Measurements from ENCODE around the gene SC5D. TPM values are rescaled to one million over a fixed set of nuclear protein-coding genes. Genes with fewer than 3 reads are reported as not detected.

SC5D gene
- total and polyA plus RNA-seq, 5 donors from 2014 or later, result 8.0 to 81.4 (median 10.9) TPM

DNA sequence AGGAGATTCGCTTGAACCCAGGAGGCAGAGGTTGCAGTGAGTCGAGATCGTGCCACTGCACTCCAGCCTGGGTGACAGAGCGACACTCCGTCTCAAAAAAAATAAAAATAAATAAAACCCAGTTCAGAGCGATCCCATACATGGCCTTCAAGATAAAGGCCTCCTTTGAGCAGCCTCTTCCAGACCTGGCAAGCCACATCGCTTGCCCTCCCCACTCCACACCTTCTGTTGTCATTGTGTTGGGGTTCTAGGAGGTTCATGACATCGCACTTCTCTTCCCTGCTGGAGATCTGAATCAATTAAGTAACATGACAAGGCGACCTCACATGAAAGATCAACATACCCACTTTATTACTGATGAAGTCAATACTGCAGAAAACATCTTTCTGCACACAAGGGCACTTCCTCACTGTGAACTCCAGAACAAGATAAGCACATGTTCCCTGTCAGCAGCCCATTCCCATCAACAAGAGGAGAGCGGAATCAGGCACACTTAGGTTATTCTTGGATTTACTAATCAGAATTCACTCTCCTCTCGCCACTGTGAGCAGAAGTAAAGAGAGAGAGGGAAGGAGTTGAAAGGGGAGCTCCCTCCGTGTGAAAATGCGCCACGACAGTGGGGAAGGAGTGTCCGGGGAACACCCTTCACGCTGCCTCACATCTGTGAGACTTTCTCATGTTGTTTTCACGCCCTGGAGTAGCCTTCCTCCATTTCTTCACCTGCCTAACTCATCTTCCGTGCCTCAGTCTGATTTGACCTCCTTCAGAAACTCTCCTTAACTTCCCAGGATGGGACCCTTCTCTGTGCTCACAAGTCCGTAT lies 38.3 kb downstream of the SC5D start:
- Histone ChIP-seq H3K27me3 (ENCODE audit: control insufficient read depth, insufficient read depth, low read length) (peaks cover 3% of the 10 kb centered on the region), H3K36me3 (ENCODE audit: control insufficient read depth, insufficient read depth, low read length) (no peaks in the 10 kb centered on the region), H3K4me3 (ENCODE audit: low read depth, low read length) (no peak overlapping the region), H3K27ac (ENCODE audit: insufficient read depth, low read length, poor library complexity, severe bottlenecking) (no peak overlapping the region), H3K9me3 (ENCODE audit: control insufficient read depth in 2 of 2, low read length in 2 of 2) (no peaks in the 10 kb centered on the region), H3K4me1 (ENCODE audit: control insufficient read depth, insufficient read depth, low read length, poor library complexity, severe bottlenecking) (peaks cover 20% of the 10 kb centered on the region)
- H3K36me3 Mint-ChIP-seq, result peaks cover 3% of the 10 kb centered on the region
- H3K9me3 Mint-ChIP-seq, result no peaks in the 10 kb centered on the region
- DNase-seq (no peak), ATAC-seq (ENCODE audit: low read depth in 2 of 2) (no peak)
- H3K27ac Mint-ChIP-seq, result peak overlapping the region in 1 of 3 donors; percentile 13
- peaks cover 0 to 7% (median 1%) of the 10 kb centered on the region in 4 donors for H3K4me1 Mint-ChIP-seq
- peaks cover 8% of the 10 kb centered on the region for H3K27me3 Mint-ChIP-seq
- H3K4me3 Mint-ChIP-seq, result no peak overlapping the region

GRCh38 chr11:121334973-121335710 lies 42.6 kb downstream of the SC5D start:
- ATAC-seq (ENCODE audit: low read depth in 2 of 2) (no peak), DNase-seq (no peak)
- H3K27me3 Mint-ChIP-seq, result peaks cover 13% of the 10 kb centered on the region
- Histone ChIP-seq H3K4me3 (ENCODE audit: low read depth, low read length) (no peak overlapping the region), H3K27me3 (ENCODE audit: control insufficient read depth, insufficient read depth, low read length) (peaks cover 3% of the 10 kb centered on the region), H3K9me3 (ENCODE audit: control insufficient read depth in 2 of 2, low read length in 2 of 2) (no peaks in the 10 kb centered on the region), H3K27ac (ENCODE audit: insufficient read depth, low read length, poor library complexity, severe bottlenecking) (no peak overlapping the region), H3K4me1 (ENCODE audit: control insufficient read depth, insufficient read depth, low read length, poor library complexity, severe bottlenecking) (no peaks in the 10 kb centered on the region), H3K36me3 (ENCODE audit: control insufficient read depth, insufficient read depth, low read length) (no peaks in the 10 kb centered on the region)
- peak overlapping the region in 1 of 3 donors; percentile 31 for H3K27ac Mint-ChIP-seq
- peaks cover 3% of the 10 kb centered on the region for H3K36me3 Mint-ChIP-seq
- H3K4me3 Mint-ChIP-seq, result no peak overlapping the region
- H3K9me3 Mint-ChIP-seq, result peaks cover 0 to 2% (median 0%) of the 10 kb centered on the region in 7 donors
- peaks cover 5 to 9% (median 7%) of the 10 kb centered on the region in 4 donors for H3K4me1 Mint-ChIP-seq

GRCh38 chr11:121336279-121336937 lies 43.8 kb downstream of the SC5D start:
- Histone ChIP-seq H3K36me3 (ENCODE audit: control insufficient read depth, insufficient read depth, low read length) (no peaks in the 10 kb centered on the region), H3K4me1 (ENCODE audit: control insufficient read depth, insufficient read depth, low read length, poor library complexity, severe bottlenecking) (no peaks in the 10 kb centered on the region), H3K27me3 (ENCODE audit: control insufficient read depth, insufficient read depth, low read length) (peaks cover 3% of the 10 kb centered on the region), H3K9me3 (ENCODE audit: control insufficient read depth in 2 of 2, low read length in 2 of 2) (no peaks in the 10 kb centered on the region), H3K27ac (ENCODE audit: insufficient read depth, low read length, poor library complexity, severe bottlenecking) (no peak overlapping the region), H3K4me3 (ENCODE audit: low read depth, low read length) (no peak overlapping the region)
- DNase-seq (peak in 1 of 3 donors; percentile 27), ATAC-seq (ENCODE audit: low read depth in 2 of 2) (no peak)
- H3K4me1 Mint-ChIP-seq, result peaks cover 5 to 12% (median 9%) of the 10 kb centered on the region in 4 donors
- peak overlapping the region in 1 of 3 donors; percentile 53 for H3K27ac Mint-ChIP-seq
- peaks cover 0 to 2% (median 0%) of the 10 kb centered on the region in 7 donors for H3K9me3 Mint-ChIP-seq
- peaks cover 13% of the 10 kb centered on the region for H3K27me3 Mint-ChIP-seq
- H3K4me3 Mint-ChIP-seq, result no peak overlapping the region
- H3K36me3 Mint-ChIP-seq, result peaks cover 3% of the 10 kb centered on the region

DNA sequence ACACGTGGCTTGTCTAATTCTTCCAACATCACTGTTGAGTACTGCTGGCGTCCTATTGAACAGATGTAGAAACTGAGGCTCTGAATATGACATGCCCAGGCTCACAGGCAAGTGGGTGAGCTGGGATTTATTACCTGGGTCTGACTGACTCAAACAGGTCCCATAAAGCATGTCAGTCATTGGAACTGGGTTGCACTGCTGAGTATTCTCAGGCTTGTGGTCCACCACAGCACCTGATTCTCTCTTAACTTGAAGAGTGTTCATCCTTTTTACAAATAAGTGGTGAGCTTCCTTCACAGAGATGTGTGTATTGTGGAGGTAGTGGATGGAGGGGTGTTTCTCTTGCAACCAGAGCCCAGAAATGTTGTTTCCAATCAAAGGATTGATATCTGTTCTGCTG lies 44.5 kb downstream of the SC5D start:
- Histone ChIP-seq H3K27me3 (ENCODE audit: control insufficient read depth, insufficient read depth, low read length) (peaks cover 3% of the 10 kb centered on the region), H3K9me3 (ENCODE audit: control insufficient read depth in 2 of 2, low read length in 2 of 2) (no peaks in the 10 kb centered on the region), H3K4me1 (ENCODE audit: control insufficient read depth, insufficient read depth, low read length, poor library complexity, severe bottlenecking) (no peaks in the 10 kb centered on the region), H3K27ac (ENCODE audit: insufficient read depth, low read length, poor library complexity, severe bottlenecking) (no peak overlapping the region), H3K36me3 (ENCODE audit: control insufficient read depth, insufficient read depth, low read length) (no peaks in the 10 kb centered on the region), H3K4me3 (ENCODE audit: low read depth, low read length) (no peak overlapping the region)
- DNase-seq (peak in 1 of 3 donors; percentile 75), ATAC-seq (ENCODE audit: low read depth in 2 of 2) (peak in 1 of 2 donors; percentile 38)
- Mint-ChIP-seq H3K27ac (no peak overlapping the region), H3K27me3 (peaks cover 13% of the 10 kb centered on the region), H3K4me3 (no peak overlapping the region), H3K36me3 (peaks cover 3% of the 10 kb centered on the region), H3K4me1 (peaks cover 5 to 16% (median 10%) of the 10 kb centered on the region in 4 donors), H3K9me3 (peaks cover 0 to 2% (median 0%) of the 10 kb centered on the region in 7 donors)

DNA sequence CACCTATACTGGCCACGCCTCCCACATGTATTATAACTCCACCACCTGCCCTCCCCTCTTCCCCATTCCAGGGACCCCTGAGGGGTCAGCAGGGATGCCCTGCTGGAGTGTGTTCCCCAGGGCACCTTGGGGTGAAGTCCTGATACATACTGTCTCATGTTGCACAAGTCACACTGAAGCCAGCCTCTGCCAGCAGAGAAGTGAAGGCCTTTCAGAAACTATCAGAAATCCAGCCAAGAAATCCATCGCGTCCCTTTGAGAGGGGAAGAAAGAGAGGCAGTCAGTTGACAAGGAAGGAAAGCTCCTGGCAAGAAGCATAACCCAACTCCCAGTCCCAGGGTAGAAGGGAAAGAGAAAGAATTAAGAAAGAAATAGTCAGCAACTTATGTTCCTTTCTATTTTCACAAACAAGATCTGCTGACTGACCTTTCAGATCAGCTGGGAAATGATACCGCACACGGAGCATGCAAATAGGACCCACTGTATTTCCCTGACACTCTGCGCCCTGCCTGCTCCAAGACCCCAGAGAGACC lies 45.2 kb downstream of the SC5D start:
- H3K27me3 ChIP-seq (ENCODE audit: control insufficient read depth, insufficient read depth, low read length), result peaks cover 3% of the 10 kb centered on the region
- no peak overlapping the region for H3K27ac Mint-ChIP-seq
- H3K27ac ChIP-seq (ENCODE audit: insufficient read depth, low read length, poor library complexity, severe bottlenecking), result no peak overlapping the region
- H3K4me1 Mint-ChIP-seq, result peaks cover 5 to 16% (median 10%) of the 10 kb centered on the region in 4 donors
- H3K4me1 ChIP-seq (ENCODE audit: control insufficient read depth, insufficient read depth, low read length, poor library complexity, severe bottlenecking), result no peaks in the 10 kb centered on the region
- H3K9me3 Mint-ChIP-seq, result peaks cover 0 to 2% (median 0%) of the 10 kb centered on the region in 7 donors
- no peaks in the 10 kb centered on the region for H3K36me3 ChIP-seq (ENCODE audit: control insufficient read depth, insufficient read depth, low read length)
- H3K36me3 Mint-ChIP-seq, result no peaks in the 10 kb centered on the region
- no peaks in the 10 kb centered on the region for H3K9me3 ChIP-seq (ENCODE audit: control insufficient read depth in 2 of 2, low read length in 2 of 2)
- DNase-seq (no peak), ATAC-seq (ENCODE audit: low read depth in 2 of 2) (no peak)
- H3K27me3 Mint-ChIP-seq, result peaks cover 13% of the 10 kb centered on the region
- H3K4me3 ChIP-seq (ENCODE audit: low read depth, low read length), result no peak overlapping the region
- no peak overlapping the region for H3K4me3 Mint-ChIP-seq

GRCh38 chr11:121338536-121338935 lies 46.0 kb downstream of the SC5D start:
- peaks cover 5 to 16% (median 10%) of the 10 kb centered on the region in 4 donors for H3K4me1 Mint-ChIP-seq

GRCh38 chr11:121340032-121340580 lies 47.5 kb downstream of the SC5D start:
- Mint-ChIP-seq H3K4me3 (no peak overlapping the region), H3K36me3 (no peaks in the 10 kb centered on the region), H3K27ac (peak overlapping the region in 1 of 3 donors; percentile 70), H3K9me3 (peaks cover 0 to 4% (median 0%) of the 10 kb centered on the region in 7 donors), H3K4me1 (peaks cover 5 to 11% (median 9%) of the 10 kb centered on the region in 4 donors), H3K27me3 (peaks cover 5% of the 10 kb centered on the region)
- H3K4me1 ChIP-seq (ENCODE audit: control insufficient read depth, insufficient read depth, low read length, poor library complexity, severe bottlenecking), result no peaks in the 10 kb centered on the region
- no peaks in the 10 kb centered on the region for H3K27me3 ChIP-seq (ENCODE audit: control insufficient read depth, insufficient read depth, low read length)
- no peak overlapping the region for H3K4me3 ChIP-seq (ENCODE audit: low read depth, low read length)
- H3K27ac ChIP-seq (ENCODE audit: insufficient read depth, low read length, poor library complexity, severe bottlenecking), result no peak overlapping the region
- no peaks in the 10 kb centered on the region for H3K9me3 ChIP-seq (ENCODE audit: control insufficient read depth in 2 of 2, low read length in 2 of 2)
- no peak for DNase-seq
- no peak for ATAC-seq (ENCODE audit: low read depth in 2 of 2)
- no peaks in the 10 kb centered on the region for H3K36me3 ChIP-seq (ENCODE audit: control insufficient read depth, insufficient read depth, low read length)

More at GRCh38 chr11:121338536-121338935, 46.0 kb downstream of the SC5D start:
- H3K27me3 Mint-ChIP-seq, result peaks cover 13% of the 10 kb centered on the region
- DNase-seq, result no peak
- H3K9me3 Mint-ChIP-seq, result peaks cover 0 to 2% (median 0%) of the 10 kb centered on the region in 7 donors
- no peaks in the 10 kb centered on the region for H3K4me1 ChIP-seq (ENCODE audit: control insufficient read depth, insufficient read depth, low read length, poor library complexity, severe bottlenecking)
- H3K27me3 ChIP-seq (ENCODE audit: control insufficient read depth, insufficient read depth, low read length), result no peaks in the 10 kb centered on the region
- no peak overlapping the region for H3K27ac ChIP-seq (ENCODE audit: insufficient read depth, low read length, poor library complexity, severe bottlenecking)
- no peaks in the 10 kb centered on the region for H3K36me3 Mint-ChIP-seq
- no peak overlapping the region for H3K27ac Mint-ChIP-seq
- ATAC-seq (ENCODE audit: low read depth in 2 of 2), result no peak
- no peaks in the 10 kb centered on the region for H3K9me3 ChIP-seq (ENCODE audit: control insufficient read depth in 2 of 2, low read length in 2 of 2)
- no peaks in the 10 kb centered on the region for H3K36me3 ChIP-seq (ENCODE audit: control insufficient read depth, insufficient read depth, low read length)
- H3K4me3 Mint-ChIP-seq, result no peak overlapping the region
- H3K4me3 ChIP-seq (ENCODE audit: low read depth, low read length), result no peak overlapping the region

Data from CD4-positive, CD25-positive, alpha-beta regulatory T cell (primary cell).